WI38 (cell line): ENCODE results near the gene MSL1.
A peak's percentile ranks its signal among the peaks of the same experiment; 100 is the strongest.

ENCODE experiments used
- H3K4me3 ChIP-seq: 2 replicates; pipeline ENCODE4 v1.5.1; 2011; ENCODE audit warnings: low read depth, mild to moderate bottlenecking, control low read depth, low read length
- TF ChIP-seq, protein P1 (sequence below): IDR thresholded peaks from 2 replicates; pipeline ENCODE4 v1.5.1; 2012; ENCODE audit warnings: low read depth, mild to moderate bottlenecking, control low read depth, low read length

Gene MSL1

DNA sequence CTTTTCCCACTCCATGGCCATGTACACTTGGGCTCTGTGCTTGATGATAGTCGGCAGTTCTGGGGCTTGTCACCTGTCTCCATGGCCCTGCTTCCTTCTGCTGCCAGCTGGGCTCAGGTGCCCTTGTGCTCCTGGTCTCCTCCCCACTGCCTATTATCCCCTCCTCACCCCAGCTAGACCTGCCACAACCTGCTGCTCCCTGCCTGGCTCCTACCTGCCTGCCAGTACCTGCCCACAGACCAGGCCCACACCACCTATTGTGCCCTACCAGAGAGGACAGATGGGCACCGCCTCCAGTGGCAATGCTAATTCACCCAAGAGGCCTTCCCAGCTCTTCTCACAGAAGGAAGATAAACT is 55.0 kb downstream of the MSL1 start:
- TF ChIP-seq, protein P1, sequence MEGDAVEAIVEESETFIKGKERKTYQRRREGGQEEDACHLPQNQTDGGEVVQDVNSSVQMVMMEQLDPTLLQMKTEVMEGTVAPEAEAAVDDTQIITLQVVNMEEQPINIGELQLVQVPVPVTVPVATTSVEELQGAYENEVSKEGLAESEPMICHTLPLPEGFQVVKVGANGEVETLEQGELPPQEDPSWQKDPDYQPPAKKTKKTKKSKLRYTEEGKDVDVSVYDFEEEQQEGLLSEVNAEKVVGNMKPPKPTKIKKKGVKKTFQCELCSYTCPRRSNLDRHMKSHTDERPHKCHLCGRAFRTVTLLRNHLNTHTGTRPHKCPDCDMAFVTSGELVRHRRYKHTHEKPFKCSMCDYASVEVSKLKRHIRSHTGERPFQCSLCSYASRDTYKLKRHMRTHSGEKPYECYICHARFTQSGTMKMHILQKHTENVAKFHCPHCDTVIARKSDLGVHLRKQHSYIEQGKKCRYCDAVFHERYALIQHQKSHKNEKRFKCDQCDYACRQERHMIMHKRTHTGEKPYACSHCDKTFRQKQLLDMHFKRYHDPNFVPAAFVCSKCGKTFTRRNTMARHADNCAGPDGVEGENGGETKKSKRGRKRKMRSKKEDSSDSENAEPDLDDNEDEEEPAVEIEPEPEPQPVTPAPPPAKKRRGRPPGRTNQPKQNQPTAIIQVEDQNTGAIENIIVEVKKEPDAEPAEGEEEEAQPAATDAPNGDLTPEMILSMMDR = no peak
- H3K4me3 ChIP-seq = no peak overlapping the region

DNA sequence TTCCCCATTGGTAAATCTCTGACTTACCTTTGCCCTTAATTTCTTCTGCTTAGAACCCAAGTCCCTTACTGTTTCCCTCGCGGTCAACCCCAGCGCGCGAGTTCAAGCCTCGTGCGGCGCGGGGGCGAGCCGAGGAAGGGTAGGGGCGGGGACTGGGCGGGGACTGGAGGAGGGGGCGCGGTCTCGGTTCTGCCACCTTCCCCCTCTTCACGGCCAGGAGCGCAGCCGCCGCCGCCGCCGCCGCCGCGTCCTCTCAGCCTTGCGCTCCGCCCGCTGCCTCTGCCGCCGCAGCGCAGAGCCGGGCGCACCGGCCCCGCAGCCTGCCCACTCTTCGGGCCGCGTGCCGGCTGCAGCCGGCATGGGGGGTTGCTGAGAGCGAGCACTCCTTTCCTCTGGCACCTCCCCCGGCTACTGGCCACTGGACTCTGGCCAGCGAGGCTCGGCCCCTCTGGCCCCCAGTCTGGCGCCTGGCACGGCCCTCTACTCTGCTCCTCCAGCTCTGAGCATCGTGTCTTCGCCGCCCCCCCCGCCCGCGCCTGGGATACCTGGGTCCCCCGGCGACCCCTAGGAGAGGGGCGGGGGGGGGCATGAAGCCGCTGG is 55.6 kb downstream of the MSL1 start, which contains the start of gene RAPGEFL1:
Gene RAPGEFL1 (plus strand): TSS at position 196 of the 600 bp plus-strand sequence. CDS start 392 bp downstream, at position 588.
- TF ChIP-seq, protein P1 = no peak
- peak within 1 kb of the TSS; percentile 47 for H3K4me3 ChIP-seq

DNA sequence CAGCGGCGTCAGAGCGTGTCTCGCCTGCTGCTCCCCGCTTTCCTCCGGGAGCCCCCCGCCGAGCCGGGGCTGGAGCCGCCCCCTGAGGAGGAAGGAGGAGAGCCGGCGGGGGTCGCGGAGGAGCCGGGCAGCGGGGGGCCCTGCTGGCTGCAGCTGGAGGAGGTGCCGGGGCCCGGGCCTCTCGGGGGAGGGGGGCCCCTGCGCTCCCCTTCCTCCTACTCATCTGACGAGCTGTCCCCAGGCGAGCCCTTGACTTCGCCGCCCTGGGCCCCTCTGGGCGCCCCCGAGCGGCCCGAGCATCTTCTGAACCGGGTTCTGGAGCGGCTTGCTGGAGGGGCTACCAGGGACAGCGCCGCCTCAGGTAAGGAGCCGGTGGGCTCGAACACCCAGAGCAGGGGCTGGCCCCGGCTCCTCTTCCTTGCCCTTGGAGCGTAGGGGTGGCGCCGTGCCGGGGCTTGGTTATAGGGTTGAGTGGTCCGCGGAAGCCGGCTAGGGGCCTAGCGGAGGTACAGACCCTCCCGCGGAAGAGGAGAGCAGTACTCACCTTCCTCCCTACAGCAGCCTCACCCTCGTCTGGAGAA is 56.3 kb downstream of the MSL1 start:
- H3K4me3 ChIP-seq = no peak overlapping the region
- TF ChIP-seq, protein P1 = no peak

DNA sequence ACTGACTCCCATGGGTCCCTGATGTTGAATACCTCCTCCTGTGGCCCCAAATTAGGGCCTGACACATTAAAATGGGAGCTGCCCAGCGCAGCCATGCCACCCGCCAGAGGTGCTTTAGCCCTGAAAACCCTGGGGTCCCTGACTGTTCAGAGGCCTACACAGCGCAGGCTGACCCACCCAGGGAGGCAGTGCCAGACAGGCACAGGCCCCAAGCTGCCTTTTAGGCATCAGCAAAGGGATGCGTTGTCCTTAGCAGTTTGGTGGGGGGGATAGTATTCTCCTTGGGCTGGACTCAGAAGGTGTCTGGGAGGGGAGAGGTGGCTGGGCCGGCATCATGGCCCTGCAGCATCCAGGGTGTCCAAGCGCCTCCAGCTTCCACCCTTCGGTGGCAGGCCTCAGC is 56.9 kb downstream of the MSL1 start:
- H3K4me3 ChIP-seq = no peak overlapping the region

DNA sequence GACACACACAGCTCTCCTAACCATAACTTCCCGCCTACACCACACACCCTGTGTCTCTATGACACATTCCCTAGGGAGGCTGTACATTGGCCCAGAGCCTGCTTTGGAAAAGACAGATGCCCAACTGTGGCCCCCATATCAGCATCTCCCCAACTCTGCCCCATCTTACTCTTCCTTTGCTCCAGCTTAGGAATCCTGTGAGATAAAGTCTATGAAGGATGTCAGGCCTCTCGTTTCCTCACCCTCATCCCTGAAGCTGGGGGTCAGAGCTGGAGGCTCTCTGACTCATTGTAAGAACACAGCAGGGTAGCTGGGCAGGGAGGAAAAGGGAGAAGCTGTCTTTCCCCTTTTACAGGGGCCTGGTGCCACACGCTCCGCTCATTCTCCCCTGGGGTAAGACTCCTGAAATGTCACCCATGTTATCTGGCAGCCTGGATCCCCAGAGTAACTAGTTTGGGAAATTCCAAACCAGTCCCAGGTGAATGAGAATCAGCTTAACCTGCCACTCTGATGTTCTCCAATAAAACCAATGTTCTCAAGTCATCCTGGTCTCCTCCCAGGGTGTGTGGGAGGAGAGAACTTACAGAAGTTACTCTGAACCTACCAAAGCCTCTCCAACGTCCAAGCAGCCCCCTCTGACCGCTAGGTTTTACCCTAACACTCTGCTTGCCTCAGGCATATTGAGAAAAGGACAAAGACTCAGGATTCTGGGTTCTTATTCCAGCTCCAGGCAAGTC is 58.3 kb downstream of the MSL1 start:
- TF ChIP-seq, protein P1 = no peak
- no peak overlapping the region for H3K4me3 ChIP-seq

More for the DNA sequence above, 56.9 kb downstream of the MSL1 start:
- TF ChIP-seq, protein P1 = no peak

DNA sequence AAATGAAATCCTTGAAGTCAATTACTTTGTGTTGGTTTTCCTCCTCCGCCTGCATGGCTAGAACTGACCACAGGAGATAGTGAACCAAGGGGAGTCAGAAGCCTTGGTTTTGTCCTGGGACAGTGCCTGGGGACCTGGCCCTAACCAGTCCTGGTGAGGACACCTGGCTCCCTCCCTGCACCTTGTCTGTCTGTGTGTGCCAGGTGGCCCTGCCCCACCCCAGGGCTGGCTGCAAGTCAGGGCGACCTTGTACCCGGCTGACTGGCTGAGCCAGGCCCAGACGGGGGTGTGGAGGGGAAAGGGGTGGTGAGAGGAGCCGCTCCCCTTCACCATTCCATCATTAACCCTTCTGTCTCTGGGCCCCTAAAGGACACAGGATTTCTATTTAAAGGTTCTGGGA is 58.9 kb downstream of the MSL1 start:
- H3K4me3 ChIP-seq = no peak overlapping the region

DNA sequence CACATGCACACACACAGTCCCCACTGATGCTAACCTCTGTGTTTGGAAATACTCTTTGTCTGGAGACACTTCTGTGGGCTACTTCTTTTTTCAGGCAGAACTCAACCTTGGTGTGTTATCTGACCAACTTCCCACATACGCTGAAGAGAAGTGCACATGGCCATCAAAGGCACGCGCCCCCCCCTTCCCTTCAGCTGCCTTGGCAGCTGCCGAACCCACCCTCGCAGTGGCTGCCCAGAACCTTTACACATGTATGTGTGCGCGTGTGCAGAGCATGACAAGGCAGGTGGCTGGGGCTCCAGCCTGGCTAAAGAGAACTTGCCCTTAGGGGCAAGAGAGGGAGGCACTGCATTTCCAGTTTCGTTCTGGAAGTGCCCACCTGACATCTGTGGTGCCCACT is 59.4 kb downstream of the MSL1 start:
- no peak overlapping the region for H3K4me3 ChIP-seq
- TF ChIP-seq, protein P1 = no peak

More for the DNA sequence above, 58.9 kb downstream of the MSL1 start:
- TF ChIP-seq, protein P1 = no peak
